Activated CD4-positive, CD25-positive, alpha-beta regulatory T cell treated with anti-CD3 and anti-CD28 coated beads, Interleukin-2, amount 50 U/mL, for 24 hours (primary cell): ENCODE data around the gene KAZN.
"Not testable (repeated sequence)": the region's sequence is repeated elsewhere in the genome, so short reads cannot be mapped to it uniquely, and the experiment has no call there.

ENCODE experiments used
- ATAC-seq, 2 donors: fragments of 150-1000 bp; cut with Tn5 transposase; one replicate each; pipeline ENCODE4 v1.10.0; 2021; ENCODE audit warnings: mild to moderate bottlenecking in 1 of 2, moderate library complexity in 1 of 2

The KAZN gene

GRCh38 chr1:15020943-15021745, 422.7 kb downstream of the KAZN start:
- ATAC-seq: no peak

- ATAC-seq: no peak
These were observed 423.6 kb downstream of the KAZN start for GRCh38 chr1:15022048-15022447.

- no peak for ATAC-seq
These were observed 424.7 kb downstream of the KAZN start for GRCh38 chr1:15023205-15023604.

- ATAC-seq: no peak
These were observed 425.5 kb downstream of the KAZN start for GRCh38 chr1:15023976-15024375.

- ATAC-seq: no peak
These were observed 427.6 kb downstream of the KAZN start for GRCh38 chr1:15026117-15026489.

- no peak for ATAC-seq
These were observed 429.1 kb downstream of the KAZN start for GRCh38 chr1:15027515-15027986.

- ATAC-seq: no peak
These were observed 429.6 kb downstream of the KAZN start for GRCh38 chr1:15028102-15028501.

- no peak for ATAC-seq
These were observed 430.1 kb downstream of the KAZN start for GRCh38 chr1:15028616-15029015.

- ATAC-seq: no peak
These were observed 430.6 kb downstream of the KAZN start for GRCh38 chr1:15029036-15029435.

GRCh38 chr1:15029786-15030185, 431.3 kb downstream of the KAZN start:
- ATAC-seq: no peak

GRCh38 chr1:15031251-15031933, 432.9 kb downstream of the KAZN start:
- ATAC-seq: no peak

- ATAC-seq: no peak
These were observed 434.8 kb downstream of the KAZN start for GRCh38 chr1:15033264-15033663.

GRCh38 chr1:15034656-15035055, 436.2 kb downstream of the KAZN start:
- no peak for ATAC-seq

- no peak for ATAC-seq
These were observed 436.8 kb downstream of the KAZN start for GRCh38 chr1:15035236-15035635.

- ATAC-seq: no peak
These were observed 437.6 kb downstream of the KAZN start for GRCh38 chr1:15036101-15036500.

GRCh38 chr1:15038232-15039016, 439.9 kb downstream of the KAZN start:
- ATAC-seq: no peak

- ATAC-seq: no peak
These were observed 440.6 kb downstream of the KAZN start for GRCh38 chr1:15039017-15039648.

GRCh38 chr1:15039901-15040300, 441.4 kb downstream of the KAZN start:
- ATAC-seq: no peak

- ATAC-seq: not testable (repeated sequence)
These were observed 442.2 kb downstream of the KAZN start for GRCh38 chr1:15040685-15041084.

- no peak for ATAC-seq
These were observed 444.4 kb downstream of the KAZN start for GRCh38 chr1:15042866-15043265.

GRCh38 chr1:15043934-15044333, 445.4 kb downstream of the KAZN start:
- no peak for ATAC-seq

- no peak for ATAC-seq
These were observed 446.6 kb downstream of the KAZN start for GRCh38 chr1:15045123-15045522.
